Tibial nerve (tissue), 4 donors: ENCODE results near the gene ITK. TPM values are rescaled to one million over a fixed set of nuclear protein-coding genes. Genes with fewer than 3 reads are reported as not detected.
"Not testable (repeated sequence)": the region's sequence is repeated elsewhere in the genome, so short reads cannot be mapped to it uniquely, and the experiment has no call there.

Experiments
- DNase-seq, 2 donors: peaks; one replicate each; pipeline ENCODE4 v3.0.0-alpha.2; 2019; ENCODE audit warnings: low spot score in 2 of 2
- H3K27ac ChIP-seq, 4 donors: fragments of 200-600 bp; sonication (generic) in 3 of 4; one replicate each; pipeline ENCODE4 v1.5.1; 2017 to 2019; ENCODE audit warnings: mild to moderate bottlenecking in 1 of 4
- H3K27me3 ChIP-seq, 2 donors: fragments of 200-600 bp; sonication (generic) in 1 of 2; one replicate each; pipeline versions ENCODE4 v1.5.1 to v1.6.0; 2017 to 2019
- H3K36me3 ChIP-seq, 3 donors: fragments of 200-600 bp; sonication (generic); one replicate each; pipeline ENCODE4 v1.5.1; 2018 to 2019
- H3K4me1 ChIP-seq, 4 donors: fragments of 200-600 bp; sonication (generic) in 3 of 4; one replicate each; pipeline ENCODE4 v1.5.1; 2017 to 2019
- H3K4me3 ChIP-seq, 4 donors: fragments of 200-600 bp; sonication (generic) in 3 of 4; one replicate each; pipeline ENCODE4 v1.5.1; 2017 to 2019; ENCODE audit warnings: mild to moderate bottlenecking in 1 of 4, moderate library complexity in 1 of 4
- H3K9me3 ChIP-seq, 4 donors: fragments of 200-600 bp; sonication (generic) in 3 of 4; one replicate each; pipeline ENCODE4 v1.5.1; 2017 to 2019
- CTCF ChIP-seq, 5 experiments: fragments of 200-600 bp in 3 of 5; fragments of 450-650 bp in 2 of 5; sonication (generic) in 3 of 5; IDR thresholded peaks; one replicate each; pipeline ENCODE4 v1.5.1; 2016 to 2019; ENCODE audit warnings: antibody characterized with exemption in 5 of 5, mild to moderate bottlenecking in 3 of 5, moderate library complexity in 2 of 5
- EP300 ChIP-seq, 2 donors: sonication (generic); formaldehyde crosslinking; IDR thresholded peaks; one replicate each; pipeline ENCODE4 v1.6.1; 2017; ENCODE audit warnings: antibody characterized with exemption in 2 of 2, mild to moderate bottlenecking in 1 of 2
- POLR2A ChIP-seq, 2 donors: fragments of 450-650 bp; IDR thresholded peaks; one replicate each; pipeline ENCODE4 v1.6.1; 2017; ENCODE audit warnings: antibody characterized with exemption in 2 of 2, mild to moderate bottlenecking in 2 of 2, moderate library complexity in 2 of 2
- WGBS, 2 donors: methylation state at CpG; one replicate each; pipeline ENCODE4 v1.1.5; 2018; 5-methylcytosine and 5-hydroxymethylcytosine counted together
- total RNA-seq, 4 donors: library from RNA; depleted of rRNA; stranded (reverse); fragments of >200 nt; gene quantifications; one replicate each; pipeline ENCODE4 v1.1.0, GENCODE V29; 2016

ITK gene
- total RNA-seq, 4 donors from 2014 or later = 0.44 to 3.3 (median 1.2) TPM

GRCh38 chr5:157233515-157233914 is 52.9 kb downstream of the ITK start:
- Histone ChIP-seq H3K4me1 (no peaks in the 10 kb centered on the region), H3K9me3 (no peaks in the 10 kb centered on the region), H3K27me3 (no peaks in the 10 kb centered on the region), H3K4me3 (no peak overlapping the region), H3K36me3 (no peaks in the 10 kb centered on the region), H3K27ac (no peak overlapping the region)
- WGBS, 2 donors = 88 to 91% methylated on average over 3 of the region's 3 CpGs
- DNase-seq = no peak
- TF ChIP-seq CTCF (IDR thresholded peaks at IDR 0.05) (no peak), EP300 (IDR thresholded peaks at IDR 0.05) (no peak), POLR2A (IDR thresholded peaks at IDR 0.05) (no peak)

GRCh38 chr5:157236423-157236822 is 55.8 kb downstream of the ITK start:
- no peaks in the 10 kb centered on the region for H3K36me3 ChIP-seq
- no peak overlapping the region for H3K4me3 ChIP-seq
- no peak overlapping the region for H3K27ac ChIP-seq
- TF ChIP-seq POLR2A (IDR thresholded peaks at IDR 0.05) = no peak
- TF ChIP-seq CTCF (IDR thresholded peaks at IDR 0.05) = no peak
- TF ChIP-seq EP300 (IDR thresholded peaks at IDR 0.05) = no peak
- H3K4me1 ChIP-seq = no peaks in the 10 kb centered on the region
- H3K27me3 ChIP-seq = no peaks in the 10 kb centered on the region
- WGBS, 2 donors = 74 to 79% methylated on average over 3 of the region's 3 CpGs
- no peaks in the 10 kb centered on the region for H3K9me3 ChIP-seq
- no peak for DNase-seq

GRCh38 chr5:157241483-157241882 is 60.8 kb downstream of the ITK start:
- H3K27me3 ChIP-seq = no peaks in the 10 kb centered on the region
- H3K36me3 ChIP-seq = no peaks in the 10 kb centered on the region
- TF ChIP-seq EP300 (IDR thresholded peaks at IDR 0.05) (no peak), CTCF (IDR thresholded peaks at IDR 0.05) (no peak), POLR2A (IDR thresholded peaks at IDR 0.05) (no peak)
- WGBS, 2 donors = 73 to 83% methylated on average over 4 of the region's 4 CpGs
- H3K27ac ChIP-seq = no peak overlapping the region
- no peaks in the 10 kb centered on the region for H3K9me3 ChIP-seq
- DNase-seq = no peak
- no peaks in the 10 kb centered on the region for H3K4me1 ChIP-seq
- no peak overlapping the region for H3K4me3 ChIP-seq

- not testable (repeated sequence) for H3K4me3 ChIP-seq, H3K27me3 ChIP-seq, H3K36me3 ChIP-seq, H3K9me3 ChIP-seq, H3K4me1 ChIP-seq, DNase-seq, H3K27ac ChIP-seq
- 68 to 79% methylated on average over 7 of the region's 7 CpGs for WGBS, 2 donors
Observed at GRCh38 chr5:157244704-157245103, 64.1 kb downstream of the ITK start.

- Histone ChIP-seq H3K27me3 (no peaks in the 10 kb centered on the region), H3K36me3 (no peaks in the 10 kb centered on the region), H3K9me3 (no peaks in the 10 kb centered on the region), H3K4me3 (no peak overlapping the region), H3K4me1 (no peaks in the 10 kb centered on the region), H3K27ac (no peak overlapping the region)
- no peak for TF ChIP-seq EP300 (IDR thresholded peaks at IDR 0.05)
- no peak for TF ChIP-seq POLR2A (IDR thresholded peaks at IDR 0.05)
- TF ChIP-seq CTCF (IDR thresholded peaks at IDR 0.05) = no peak
- 63 to 67% methylated on average over 4 of the region's 4 CpGs for WGBS, 2 donors
- no peak for DNase-seq
Observed at GRCh38 chr5:157245476-157245875, 64.8 kb downstream of the ITK start.

- no peak for DNase-seq
- no peak overlapping the region for H3K4me3 ChIP-seq
- no peaks in the 10 kb centered on the region for H3K36me3 ChIP-seq
- TF ChIP-seq EP300 (IDR thresholded peaks at IDR 0.05) (no peak), CTCF (IDR thresholded peaks at IDR 0.05) (no peak), POLR2A (IDR thresholded peaks at IDR 0.05) (no peak)
- no peaks in the 10 kb centered on the region for H3K9me3 ChIP-seq
- no peak overlapping the region for H3K27ac ChIP-seq
- 67% methylated on average over 4 of the region's 4 CpGs for WGBS, 2 donors
- no peaks in the 10 kb centered on the region for H3K27me3 ChIP-seq
- no peaks in the 10 kb centered on the region for H3K4me1 ChIP-seq
Observed at GRCh38 chr5:157245886-157246285, 65.2 kb downstream of the ITK start.
